Fibroblast of lung (primary cell): ENCODE data around the gene MIGA2. TPM values are rescaled to one million over a fixed set of nuclear protein-coding genes. Genes with fewer than 3 reads are reported as not detected.
A peak's percentile ranks its signal among the peaks of the same experiment; 100 is the strongest.

Experiments used
- DNase-seq, 2 donors: peaks; one replicate each; pipeline versions ENCODE4 v3.0.0 to v3.0.0-alpha.2; 2010; ENCODE audit warnings: low read depth in 2 of 2
- H2AFZ ChIP-seq: 2 replicates; pipeline ENCODE4 v1.5.1; 2012; ENCODE audit warnings: low read length, control low read depth, inconsistent platforms
- H3K27ac ChIP-seq: 2 replicates; pipeline ENCODE4 v1.5.1; 2011; ENCODE audit warnings: low read length, control low read depth; ENCODE audit not compliant: insufficient read depth
- H3K27me3 ChIP-seq: 2 replicates; pipeline ENCODE4 v1.5.1; 2011; ENCODE audit warnings: mild to moderate bottlenecking, low read length; ENCODE audit not compliant: control insufficient read depth, insufficient read depth
- H3K36me3 ChIP-seq: 2 replicates; pipeline ENCODE4 v1.5.1; 2011; ENCODE audit warnings: low read length; ENCODE audit not compliant: control insufficient read depth, insufficient read depth
- H3K4me1 ChIP-seq: 2 replicates; pipeline ENCODE4 v1.5.1; 2011; ENCODE audit warnings: low read length; ENCODE audit not compliant: control insufficient read depth, insufficient read depth; ENCODE audit errors: extremely low read depth
- H3K4me2 ChIP-seq: 2 replicates; pipeline ENCODE4 v1.5.1; 2011; ENCODE audit warnings: low read length, control low read depth; ENCODE audit not compliant: insufficient read depth; ENCODE audit errors: extremely low read depth
- H3K4me3 ChIP-seq, 4 experiments: fragments of 200-600 bp in 1 of 4; sonication (generic) in 1 of 4; replicated peaks in 1 of 4; 2 replicates each; pipeline ENCODE4 v1.5.1; 2011 to 2016; ENCODE audit warnings: low read length in 4 of 4, low read depth in 3 of 4, mild to moderate bottlenecking in 3 of 4, control low read depth in 2 of 4, inconsistent platforms in 1 of 4, mixed read lengths in 1 of 4; ENCODE audit not compliant: insufficient read depth in 1 of 4; ENCODE audit errors: control extremely low read depth in 1 of 4
- H3K79me2 ChIP-seq: 2 replicates; pipeline ENCODE4 v1.5.1; 2012; ENCODE audit warnings: mild to moderate bottlenecking, low read length, inconsistent platforms; ENCODE audit not compliant: control insufficient read depth, insufficient read depth
- H3K9ac ChIP-seq: 2 replicates; pipeline ENCODE4 v1.5.1; 2011; ENCODE audit warnings: mild to moderate bottlenecking, low read length, control low read depth; ENCODE audit not compliant: insufficient read depth
- H3K9me3 ChIP-seq: 2 replicates; pipeline ENCODE4 v1.5.1; 2012; ENCODE audit warnings: low read depth, low read length; ENCODE audit not compliant: control insufficient read depth, insufficient read depth
- H4K20me1 ChIP-seq: 2 replicates; pipeline ENCODE4 v1.5.1; 2011; ENCODE audit warnings: low read length; ENCODE audit not compliant: control insufficient read depth, insufficient read depth; ENCODE audit errors: extremely low read depth
- EZH2 ChIP-seq: IDR thresholded peaks from 2 replicates; pipeline ENCODE4 v1.5.1; 2012; ENCODE audit warnings: low read length, control low read depth, mild to moderate bottlenecking; ENCODE audit errors: missing control alignments
- polyA plus RNA-seq, 2 donors: library from polyadenylated mRNA; depleted of rRNA in 1 of 2; stranded (reverse) in 1 of 2; unstranded in 1 of 2; fragments of >200 nt; gene quantifications; 2 replicates each; pipeline ENCODE4 v1.2.1, GENCODE V29; 2011 to 2012; ENCODE audit warnings: missing spikeins in 1 of 2
- total RNA-seq: library from RNA; depleted of rRNA; stranded (reverse); fragments of >200 nt; gene quantifications from 2 replicates; pipeline ENCODE4 v1.2.1, GENCODE V29; 2014
- TF ChIP-seq, protein P1 (sequence below), 2 donors: IDR thresholded peaks in 1 of 2; conservative IDR thresholded peaks in 1 of 2; 1 replicate in 1 of 2; 2 replicates in 1 of 2; pipeline ENCODE4 v1.5.1; 2011 to 2012; ENCODE audit warnings: low read length in 2 of 2, control low read depth in 1 of 2, inconsistent platforms in 1 of 2, low read depth in 1 of 2, mild to moderate bottlenecking in 1 of 2

MIGA2 gene
- total and polyA plus RNA-seq, 2 donors (not counting 1 experiment from before 2014, with no cell fraction given), result 9.8 to 23.3 TPM

DNA sequence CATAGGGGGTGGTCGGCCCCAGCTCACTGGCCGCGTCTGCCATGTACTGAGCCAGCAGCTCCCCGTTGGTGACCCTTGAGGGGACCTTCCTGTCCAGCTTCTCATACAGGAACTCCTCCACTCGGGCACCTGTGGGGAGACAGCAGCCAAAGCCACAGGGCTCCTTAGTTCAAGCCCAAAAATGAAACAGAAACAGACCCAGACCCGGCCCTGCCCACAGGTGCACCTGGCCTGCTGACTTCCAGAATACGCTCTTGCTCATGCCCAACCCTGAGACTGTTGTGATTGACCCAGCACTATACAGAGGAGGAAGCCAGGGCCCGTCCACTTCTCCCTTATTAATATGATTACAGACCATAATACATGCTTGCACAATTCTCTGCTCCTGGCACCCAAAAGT lies 15.3 kb upstream of the MIGA2 start:
- no peak overlapping the region for H2AFZ ChIP-seq
- DNase-seq, result no peak
- peaks cover 7% of the 10 kb centered on the region for H3K4me1 ChIP-seq
- no peak overlapping the region for H3K4me2 ChIP-seq
- H3K36me3 ChIP-seq, result no peaks in the 10 kb centered on the region
- peaks cover 4% of the 10 kb centered on the region for H3K79me2 ChIP-seq
- H3K27ac ChIP-seq, result no peak overlapping the region
- no peaks in the 10 kb centered on the region for H3K9me3 ChIP-seq
- TF ChIP-seq EZH2, result no peak
- TF ChIP-seq, protein P1, sequence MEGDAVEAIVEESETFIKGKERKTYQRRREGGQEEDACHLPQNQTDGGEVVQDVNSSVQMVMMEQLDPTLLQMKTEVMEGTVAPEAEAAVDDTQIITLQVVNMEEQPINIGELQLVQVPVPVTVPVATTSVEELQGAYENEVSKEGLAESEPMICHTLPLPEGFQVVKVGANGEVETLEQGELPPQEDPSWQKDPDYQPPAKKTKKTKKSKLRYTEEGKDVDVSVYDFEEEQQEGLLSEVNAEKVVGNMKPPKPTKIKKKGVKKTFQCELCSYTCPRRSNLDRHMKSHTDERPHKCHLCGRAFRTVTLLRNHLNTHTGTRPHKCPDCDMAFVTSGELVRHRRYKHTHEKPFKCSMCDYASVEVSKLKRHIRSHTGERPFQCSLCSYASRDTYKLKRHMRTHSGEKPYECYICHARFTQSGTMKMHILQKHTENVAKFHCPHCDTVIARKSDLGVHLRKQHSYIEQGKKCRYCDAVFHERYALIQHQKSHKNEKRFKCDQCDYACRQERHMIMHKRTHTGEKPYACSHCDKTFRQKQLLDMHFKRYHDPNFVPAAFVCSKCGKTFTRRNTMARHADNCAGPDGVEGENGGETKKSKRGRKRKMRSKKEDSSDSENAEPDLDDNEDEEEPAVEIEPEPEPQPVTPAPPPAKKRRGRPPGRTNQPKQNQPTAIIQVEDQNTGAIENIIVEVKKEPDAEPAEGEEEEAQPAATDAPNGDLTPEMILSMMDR (conservative IDR thresholded peaks at IDR 0.05 in 1 of 2, IDR thresholded peaks at IDR 0.05 in 1 of 2; ENCODE audit: low read depth in 1 of 2, low read length in 2 of 2), result no peak
- no peaks in the 10 kb centered on the region for H3K27me3 ChIP-seq
- no peak overlapping the region for H3K4me3 ChIP-seq
- no peak overlapping the region for H3K9ac ChIP-seq
- H4K20me1 ChIP-seq, result no peaks in the 10 kb centered on the region

DNA sequence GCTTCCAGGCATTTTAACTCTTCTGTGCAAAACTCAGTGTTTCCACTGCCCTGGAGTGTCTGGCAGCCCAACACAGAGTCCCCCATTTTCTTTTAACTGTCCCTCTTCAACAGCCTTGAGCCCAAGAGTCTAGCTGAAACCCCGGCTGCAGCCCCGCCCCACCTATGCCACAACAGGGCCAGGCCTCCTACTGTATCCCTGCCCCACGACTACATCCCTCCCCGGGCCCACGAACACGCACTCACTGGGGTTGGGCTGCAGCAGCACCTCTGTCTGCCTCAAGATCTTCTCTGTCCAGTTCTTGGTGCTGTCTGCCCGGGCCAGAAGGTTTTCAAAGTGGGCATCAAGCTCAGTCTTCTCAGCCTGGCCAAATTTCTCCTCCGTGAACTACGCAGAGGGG lies 14.4 kb upstream of the MIGA2 start:
- no peaks in the 10 kb centered on the region for H4K20me1 ChIP-seq
- no peak overlapping the region for H3K4me2 ChIP-seq
- H3K27ac ChIP-seq, result no peak overlapping the region
- H3K9me3 ChIP-seq, result no peaks in the 10 kb centered on the region
- no peaks in the 10 kb centered on the region for H3K27me3 ChIP-seq
- no peak overlapping the region for H3K4me3 ChIP-seq
- no peak for DNase-seq
- H2AFZ ChIP-seq, result no peak overlapping the region
- H3K79me2 ChIP-seq, result peaks cover 9% of the 10 kb centered on the region
- no peak overlapping the region for H3K9ac ChIP-seq
- TF ChIP-seq, protein P1 (conservative IDR thresholded peaks at IDR 0.05 in 1 of 2, IDR thresholded peaks at IDR 0.05 in 1 of 2; ENCODE audit: low read depth in 1 of 2, low read length in 2 of 2), result no peak
- no peak for TF ChIP-seq EZH2
- no peaks in the 10 kb centered on the region for H3K36me3 ChIP-seq
- peaks cover 8% of the 10 kb centered on the region for H3K4me1 ChIP-seq

DNA sequence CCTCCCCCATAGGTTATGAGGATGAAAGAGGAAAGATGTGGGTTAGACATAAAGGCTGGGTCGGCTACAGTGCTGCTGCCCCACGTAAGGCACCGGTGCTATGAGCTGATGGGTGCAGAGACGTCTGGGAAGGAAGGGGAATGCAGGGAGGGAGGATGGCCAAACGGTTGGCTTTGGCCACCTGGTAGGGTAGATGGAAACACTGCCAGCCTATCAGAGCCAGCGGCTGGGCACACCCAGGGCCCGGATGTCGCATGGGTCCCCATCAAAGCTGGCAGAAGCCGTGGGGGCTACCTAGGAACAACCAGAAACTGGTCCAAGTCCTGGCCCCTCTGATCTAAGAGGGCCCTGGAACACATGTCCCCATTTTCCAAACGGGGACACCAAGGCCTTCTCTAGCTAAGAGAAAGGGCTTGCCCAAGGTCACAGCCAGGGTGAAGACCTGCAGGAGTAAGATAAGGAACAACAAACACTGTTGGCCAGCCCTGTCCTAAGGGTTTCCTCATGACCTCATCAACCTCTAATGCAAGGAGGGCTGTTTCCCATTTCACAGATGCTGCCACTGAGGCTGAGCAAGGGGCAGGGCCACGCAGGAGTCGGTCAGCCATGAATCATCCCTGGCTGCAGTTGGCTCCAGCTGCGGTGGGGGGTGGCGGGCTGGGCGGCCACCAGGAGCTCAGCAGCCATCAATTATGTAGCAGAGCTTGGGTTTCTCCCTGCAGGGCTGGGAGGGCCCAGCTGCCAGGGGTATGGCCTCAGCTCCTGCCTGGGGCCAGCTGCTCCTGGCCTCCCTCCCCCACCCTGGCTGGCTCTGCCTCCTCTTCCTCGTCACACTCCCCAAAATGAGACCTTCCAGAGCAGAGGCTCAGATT lies 13.2 kb upstream of the MIGA2 start:
- Histone ChIP-seq H2AFZ (no peak overlapping the region), H3K9ac (no peak overlapping the region), H3K79me2 (peaks cover 15% of the 10 kb centered on the region), H3K4me2 (peak overlapping the region; percentile 21), H4K20me1 (no peaks in the 10 kb centered on the region), H3K36me3 (no peaks in the 10 kb centered on the region), H3K27me3 (no peaks in the 10 kb centered on the region), H3K27ac (no peak overlapping the region), H3K4me3 (no peak overlapping the region), H3K4me1 (peaks cover 11% of the 10 kb centered on the region), H3K9me3 (no peaks in the 10 kb centered on the region)
- DNase-seq, result peak; percentile 83 to 88
- TF ChIP-seq, protein P1 (conservative IDR thresholded peaks at IDR 0.05 in 1 of 2, IDR thresholded peaks at IDR 0.05 in 1 of 2; ENCODE audit: low read depth in 1 of 2, low read length in 2 of 2), result no peak
- no peak for TF ChIP-seq EZH2
